Pancreas (tissue), 10 donors: ENCODE measurements around the gene RARG. TPM values are rescaled to one million over a fixed set of nuclear protein-coding genes. Genes with fewer than 3 reads are reported as not detected.
A peak's percentile ranks its signal among the peaks of the same experiment; 100 is the strongest.

Experiments used
- ATAC-seq, 4 donors: fragments of 200-7000 bp; cut with Tn5 transposase; one replicate each; pipeline versions ENCODE4 v1.8.0 to v1.9.1; 2020; ENCODE audit warnings: mild to moderate bottlenecking in 4 of 4, moderate library complexity in 4 of 4
- DNase-seq, 6 donors: peaks; one replicate each; pipeline ENCODE4 v3.0.0-alpha.2; 2020
- FAIRE-seq: peaks from 2 replicates; lab custom pipeline; 2012; peaks lifted over from hg19 to GRCh38; lab: Jason Lieb, UNC
- H3K27ac ChIP-seq, 4 donors: fragments of 200-600 bp; sonication (generic); 1 replicate in 3 of 4; 2 replicates in 1 of 4; pipeline versions ENCODE4 v1.5.0 to v1.8.0; 2020
- H3K27me3 ChIP-seq, 4 donors: fragments of 200-600 bp; one replicate each; pipeline ENCODE4 v1.8.0; 2021
- H3K36me3 ChIP-seq, 3 donors: fragments of 200-600 bp; sonication (generic) in 1 of 3; one replicate each; pipeline versions ENCODE4 v1.5.0 to v1.8.0; 2020 to 2021
- H3K4me1 ChIP-seq, 3 donors: fragments of 200-600 bp; one replicate each; pipeline ENCODE4 v1.8.0; 2021
- H3K4me3 ChIP-seq, 4 donors: fragments of 200-600 bp; sonication (generic) in 2 of 4; one replicate each; pipeline versions ENCODE4 v1.5.0 to v1.8.0; 2020 to 2021
- H3K9me3 ChIP-seq, 4 donors: fragments of 200-600 bp; one replicate each; pipeline ENCODE4 v1.8.0; 2021
- WGBS, 2 donors: extraction: QIAGEN DNeasy Blood & Tissue Kit; methylation state at CpG; one replicate each; pipeline ENCODE4 v1.1.7; 2013; 5-methylcytosine and 5-hydroxymethylcytosine counted together
- intact Hi-C, 3 donors: fragments of 100-400 bp; cut with DNase I; formaldehyde crosslinking; loops; one replicate each; pipeline versions ENCODE4 v1.11.1 to v1.14.2; 2022
- polyA plus RNA-seq, 2 donors: library from polyadenylated mRNA; stranded (reverse); fragments of 200-250 nt; gene quantifications; one replicate each; pipeline ENCODE4 v1.2.3, GENCODE V29; 2013
- total RNA-seq, 6 donors: library from RNA; stranded (reverse); fragmentation: NEBNext Ultra II Directional in 4 of 6; extraction: Animal tissue kit (Norgen Biotek cat#: 25700) in 4 of 6; gene quantifications; one replicate each; pipeline versions ENCODE4 v1.2.1 to v1.2.4, GENCODE V29; 2021 to 2023
- TF ChIP-seq, protein P1 (sequence below), 4 donors: fragments of 200-600 bp; sonication (generic) in 3 of 4; IDR thresholded peaks; one replicate each; pipeline versions ENCODE4 v1.5.0 to v1.8.0; 2021; ENCODE audit warnings: antibody characterized with exemption in 4 of 4
- donor health status: healthy with polysubstance abuse.
- donor health status: DM: no; HTN: no; CAD: no; lungs with moderate emphysema.
- donor health status: DM: no; HTN: no; CAD: no.
- donor health status: control.
- donor health status: control.
- donor health status: Bipolar disorder and iron deficiency.
- donor health status: DM: yes; HTN: yes; CAD: no.
- donor health status: DM: no; HTN: no; CAD: no.
- donor health status: DM: no; HTN: no; CAD: no.
- donor health status: DM: yes; HTN: yes; CAD: no.

Gene RARG
- 10 to 100 TPM in 2 of 6 donors, 1 to 10 TPM in 4; 4.4 to 18.7 (median 7.4) TPM for total RNA-seq
- polyA plus RNA-seq = 10 to 100 TPM; 10.3 to 11.7 TPM

DNA sequence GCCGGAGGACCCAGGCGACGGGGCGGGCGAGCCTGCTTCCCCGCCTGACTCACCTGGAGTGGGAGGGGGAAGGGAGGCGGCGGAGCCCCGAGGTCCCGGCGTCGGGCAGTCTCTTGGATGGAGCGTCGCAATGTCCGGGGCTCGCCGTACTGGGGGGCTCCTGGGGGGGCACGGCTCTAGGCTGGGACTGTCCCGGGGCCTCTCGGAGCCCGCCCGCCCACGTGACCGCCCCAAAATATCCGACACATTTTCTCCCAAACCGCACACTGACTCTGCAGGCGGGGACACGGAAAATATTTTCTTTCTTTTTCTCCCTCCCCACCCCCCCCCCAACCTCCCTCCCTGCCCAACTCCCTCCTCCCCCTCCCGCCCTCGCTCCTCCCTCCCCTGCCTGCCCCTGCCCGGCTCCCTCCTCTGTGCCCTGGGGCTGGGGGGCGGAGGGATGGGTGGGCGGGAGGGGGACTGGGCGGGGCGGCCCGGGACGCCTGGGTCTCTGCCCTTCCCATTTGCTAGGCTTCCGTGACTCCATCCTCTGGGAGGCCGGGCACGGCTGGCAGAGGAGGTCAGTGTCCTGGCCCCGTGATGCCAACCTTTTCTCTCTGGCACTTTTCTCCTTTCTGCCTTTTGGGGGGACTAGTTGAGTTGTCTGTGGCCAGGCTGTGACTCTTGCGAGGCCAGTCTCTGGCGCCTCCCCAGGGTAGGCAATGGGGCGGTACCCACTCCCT is at the start of gene RARG:
Gene RARG, minus strand, starts transcription at position 289 of the 725 bp plus-strand sequence. CDS start 4,664 bp downstream, outside the sequence.
- FAIRE-seq (no peak), DNase-seq (peak in 5 of 6 donors; percentile 42 to 77 (median 69)), ATAC-seq (peak; percentile 71 to 77 (median 75))
- intact Hi-C loops = no loop called here
- Histone ChIP-seq H3K4me1 (no peaks in the 10 kb centered on the region), H3K9me3 (no peaks in the 10 kb centered on the region), H3K27ac (peak within 1 kb of the TSS; percentile 62 to 78 (median 66)), H3K27me3 (no peaks in the 10 kb centered on the region), H3K4me3 (peak within 1 kb of the TSS; percentile 29 to 62 (median 50)), H3K36me3 (no peaks in the 10 kb centered on the region)
- 1% methylated on average over 32 to 42 of the region's 44 CpGs for WGBS, 2 donors
- TF ChIP-seq, protein P1, sequence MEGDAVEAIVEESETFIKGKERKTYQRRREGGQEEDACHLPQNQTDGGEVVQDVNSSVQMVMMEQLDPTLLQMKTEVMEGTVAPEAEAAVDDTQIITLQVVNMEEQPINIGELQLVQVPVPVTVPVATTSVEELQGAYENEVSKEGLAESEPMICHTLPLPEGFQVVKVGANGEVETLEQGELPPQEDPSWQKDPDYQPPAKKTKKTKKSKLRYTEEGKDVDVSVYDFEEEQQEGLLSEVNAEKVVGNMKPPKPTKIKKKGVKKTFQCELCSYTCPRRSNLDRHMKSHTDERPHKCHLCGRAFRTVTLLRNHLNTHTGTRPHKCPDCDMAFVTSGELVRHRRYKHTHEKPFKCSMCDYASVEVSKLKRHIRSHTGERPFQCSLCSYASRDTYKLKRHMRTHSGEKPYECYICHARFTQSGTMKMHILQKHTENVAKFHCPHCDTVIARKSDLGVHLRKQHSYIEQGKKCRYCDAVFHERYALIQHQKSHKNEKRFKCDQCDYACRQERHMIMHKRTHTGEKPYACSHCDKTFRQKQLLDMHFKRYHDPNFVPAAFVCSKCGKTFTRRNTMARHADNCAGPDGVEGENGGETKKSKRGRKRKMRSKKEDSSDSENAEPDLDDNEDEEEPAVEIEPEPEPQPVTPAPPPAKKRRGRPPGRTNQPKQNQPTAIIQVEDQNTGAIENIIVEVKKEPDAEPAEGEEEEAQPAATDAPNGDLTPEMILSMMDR (IDR thresholded peaks at IDR 0.05) = no peak

DNA sequence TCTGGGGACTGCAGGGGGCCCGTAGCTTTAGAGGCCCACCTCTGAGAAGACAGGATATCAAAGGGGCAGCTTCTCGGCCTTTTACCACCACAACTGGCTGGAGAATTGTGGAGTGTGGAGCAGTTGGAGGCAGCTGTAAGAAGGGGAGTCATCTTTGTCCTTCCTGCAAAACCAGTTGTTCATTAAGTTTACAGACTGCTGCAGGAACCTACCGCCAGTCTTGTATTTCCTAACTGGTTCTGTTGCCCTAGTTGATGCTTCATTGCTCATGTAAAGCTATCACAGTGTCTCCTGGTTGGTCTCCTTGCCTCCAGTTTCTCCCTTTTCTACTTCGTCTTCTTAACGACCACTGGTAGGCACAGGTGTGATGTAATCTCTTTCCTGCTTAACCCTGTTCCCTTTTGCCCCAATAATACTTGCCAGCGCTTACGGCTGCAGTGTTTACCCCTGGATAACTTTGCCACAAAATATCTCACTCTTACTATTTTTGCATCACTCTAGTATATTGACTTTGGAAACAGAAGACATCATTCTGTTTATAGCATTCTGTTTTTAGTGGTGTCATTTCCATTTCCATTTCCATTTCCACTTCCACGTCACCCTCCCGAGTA is 48.0 kb upstream of the RARG start:
- TF ChIP-seq, protein P1 (IDR thresholded peaks at IDR 0.05) = no peak
- 88% methylated on average over 9 of the region's 9 CpGs for WGBS, 2 donors
- no peak for FAIRE-seq
- Histone ChIP-seq H3K4me1 (no peaks in the 10 kb centered on the region), H3K4me3 (no peak overlapping the region), H3K36me3 (no peaks in the 10 kb centered on the region), H3K27me3 (no peaks in the 10 kb centered on the region), H3K9me3 (no peaks in the 10 kb centered on the region), H3K27ac (no peak overlapping the region)
- ATAC-seq = no peak
- intact Hi-C loops = loop anchor here in 1 of 3 donors (10.0 kb wide), 1 partner anchor 65 kb away; no protein-coding TSS in a partner anchor
- no peak for DNase-seq

DNA sequence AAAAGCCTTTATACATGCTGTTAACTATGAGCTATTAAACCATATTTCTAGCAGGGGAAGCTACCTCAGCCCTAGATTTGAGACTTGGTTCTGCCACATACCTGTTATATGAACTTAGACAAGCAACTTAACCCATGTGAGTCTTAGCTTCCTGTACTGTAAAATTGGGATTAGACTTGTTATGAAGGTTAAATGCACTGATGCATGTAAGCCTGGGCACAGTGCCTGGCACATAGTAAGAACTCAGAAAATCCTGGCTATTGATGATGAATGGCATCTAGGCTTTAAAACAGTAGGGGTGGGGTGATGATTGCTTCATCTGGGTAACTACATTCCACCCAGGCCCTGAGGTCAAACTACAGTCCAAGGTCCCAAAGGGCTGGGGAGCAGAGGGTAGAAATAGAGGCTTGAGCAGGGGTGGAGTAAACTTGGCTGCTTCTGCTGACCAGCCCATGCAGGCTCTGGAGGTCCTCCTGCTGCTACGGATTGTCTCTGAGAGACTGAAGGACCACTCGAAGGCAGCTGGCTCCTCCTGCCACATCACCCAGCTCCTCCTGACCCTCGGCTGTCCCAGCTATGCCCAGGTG is 47.4 kb upstream of the RARG start:
- TF ChIP-seq, protein P1 (IDR thresholded peaks at IDR 0.05) = no peak
- Histone ChIP-seq H3K9me3 (no peaks in the 10 kb centered on the region), H3K4me1 (no peaks in the 10 kb centered on the region), H3K36me3 (no peaks in the 10 kb centered on the region), H3K27me3 (no peaks in the 10 kb centered on the region), H3K27ac (no peak overlapping the region), H3K4me3 (no peak overlapping the region)
- ATAC-seq (no peak), FAIRE-seq (no peak), DNase-seq (no peak)
- WGBS, 2 donors = 70 to 75% methylated on average over 3 of the region's 3 CpGs
- intact Hi-C loops = no loop called here

DNA sequence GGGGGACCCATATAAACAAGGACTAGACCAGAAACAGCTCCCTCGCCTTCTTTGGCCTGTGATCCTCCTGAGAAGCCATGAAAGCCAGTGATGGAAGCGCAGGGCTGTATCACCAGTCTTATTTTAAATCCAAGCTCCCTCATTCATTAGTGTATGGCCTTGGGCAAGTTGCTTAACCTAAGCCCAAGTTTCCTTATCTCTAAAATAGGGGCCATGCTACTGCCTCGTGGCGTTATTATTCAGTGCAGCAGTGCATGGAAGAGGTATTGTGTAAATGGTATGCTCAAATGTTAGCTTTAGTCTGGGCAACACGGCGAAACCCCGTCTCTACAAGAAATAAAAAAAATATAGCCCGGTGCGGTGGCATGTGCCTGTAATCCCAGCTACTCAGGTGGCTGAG is 46.0 kb upstream of the RARG start:
- ATAC-seq = no peak
- Histone ChIP-seq H3K9me3 (no peaks in the 10 kb centered on the region), H3K36me3 (no peaks in the 10 kb centered on the region), H3K27me3 (no peaks in the 10 kb centered on the region), H3K27ac (no peak overlapping the region), H3K4me3 (no peak overlapping the region), H3K4me1 (no peaks in the 10 kb centered on the region)
- intact Hi-C loops = no loop called here
- TF ChIP-seq, protein P1 (IDR thresholded peaks at IDR 0.05) = no peak
- WGBS, 2 donors = 84 to 86% methylated on average over 9 of the region's 9 CpGs
- FAIRE-seq = no peak
- no peak for DNase-seq
